HG03045 (cell line): ENCODE measurements around the gene MAP2K5.

Experiments
- ATAC-seq: cut with Tn5 transposase; IDR thresholded peaks from one replicate; pipeline ENCODE4 v1.9.1; 2021; ENCODE audit warnings: mild to moderate bottlenecking, moderate library complexity; ENCODE audit not compliant: unreplicated experiment

MAP2K5 gene

GRCh38 chr15:67850336-67850735, 307.8 kb downstream of the MAP2K5 start:
- no peak for ATAC-seq

GRCh38 chr15:67850994-67851571, 308.6 kb downstream of the MAP2K5 start:
- no peak for ATAC-seq

- ATAC-seq: no peak
Observed at GRCh38 chr15:67852418-67852817, 309.9 kb downstream of the MAP2K5 start.

GRCh38 chr15:67853454-67853853, 311.0 kb downstream of the MAP2K5 start:
- ATAC-seq: no peak

GRCh38 chr15:67854358-67854757, 311.9 kb downstream of the MAP2K5 start:
- ATAC-seq: no peak

- no peak for ATAC-seq
Observed at GRCh38 chr15:67855842-67856241, 313.3 kb downstream of the MAP2K5 start.
